Adrenal gland (tissue), 5 donors: ENCODE results near the gene AAMDC.
"Not testable (repeated sequence)": the region's sequence is repeated elsewhere in the genome, so short reads cannot be mapped to it uniquely, and the experiment has no call there.

Experiments
- CTCF ChIP-seq, 6 experiments: fragments of 450-650 bp in 4 of 6; fragments of 200-600 bp in 2 of 6; sonication (generic) in 1 of 6; IDR thresholded peaks; 1 replicate in 5 of 6; 2 replicates in 1 of 6; pipeline versions ENCODE4 v1.5.1 to v1.8.0; 2016 to 2021; ENCODE audit warnings: antibody characterized with exemption in 6 of 6, mild to moderate bottlenecking in 2 of 6, moderate library complexity in 1 of 6
- POLR2A ChIP-seq, 2 donors: fragments of 450-650 bp; IDR thresholded peaks; one replicate each; pipeline ENCODE4 v1.6.1; 2017; ENCODE audit warnings: antibody characterized with exemption in 2 of 2, mild to moderate bottlenecking in 2 of 2, moderate library complexity in 1 of 2
- donor health status: DM: no; HTN: no; CAD: no.

GRCh38 chr11:77914307-77914791 is 93.4 kb downstream of the AAMDC start:
- not testable (repeated sequence) for TF ChIP-seq CTCF, POLR2A (IDR thresholded peaks at IDR 0.05)
